WERI-Rb-1 (cell line): ENCODE results near the gene FAAP100.
A peak's percentile ranks its signal among the peaks of the same experiment; 100 is the strongest.

Experiments used
- DNase-seq: peaks from one replicate; pipeline ENCODE4 v3.0.0-alpha.2; 2020
- H3K27ac ChIP-seq: fragments of 250-450 bp; sonication (Bioruptor Pico); 2 replicates; pipeline ENCODE4 v1.5.1; 2020; ENCODE audit warnings: mild to moderate bottlenecking, moderate library complexity
- H3K27me3 ChIP-seq: fragments of 250-450 bp; sonication (Bioruptor Pico); 2 replicates; pipeline ENCODE4 v1.5.1; 2021; ENCODE audit warnings: mild to moderate bottlenecking, low read depth, moderate library complexity; ENCODE audit not compliant: insufficient read depth, severe bottlenecking
- H3K36me3 ChIP-seq: fragments of 250-450 bp; sonication (Bioruptor Pico); 2 replicates; pipeline ENCODE4 v1.5.1; 2020; ENCODE audit warnings: mild to moderate bottlenecking, moderate library complexity
- H3K4me3 ChIP-seq: 2 replicates; pipeline ENCODE4 v1.5.1; 2011; ENCODE audit warnings: low read depth, mild to moderate bottlenecking, control low read depth, low read length
- H3K9me3 ChIP-seq: fragments of 250-450 bp; sonication (Bioruptor Pico); 2 replicates; pipeline ENCODE4 v1.5.1; 2021; ENCODE audit warnings: mild to moderate bottlenecking, moderate library complexity; ENCODE audit not compliant: severe bottlenecking
- TF ChIP-seq, protein P1 (sequence below): IDR thresholded peaks from 2 replicates; pipeline ENCODE4 v1.5.1; 2011; ENCODE audit warnings: low read depth, mild to moderate bottlenecking, control low read depth, inconsistent platforms, low read length

FAAP100 gene

DNA sequence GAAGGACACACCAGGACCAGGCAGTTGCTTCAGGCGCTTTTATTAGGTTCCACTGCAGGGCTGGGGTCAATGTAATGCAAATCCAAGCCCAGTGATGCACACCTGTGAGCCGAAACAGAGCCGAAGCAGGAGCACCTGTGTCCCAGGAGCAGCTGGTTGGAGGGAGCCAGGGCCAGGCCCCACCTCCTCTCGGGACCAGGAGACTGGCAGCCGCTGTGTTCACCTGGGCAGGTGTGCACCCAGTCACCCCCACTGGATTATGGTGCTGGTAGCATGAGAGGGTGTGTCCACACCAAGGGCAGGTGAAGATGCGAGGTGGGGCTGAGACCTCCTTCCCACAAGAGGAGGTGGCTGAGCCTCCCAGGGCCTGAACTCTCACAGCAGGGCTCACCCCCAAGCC is 4.7 kb upstream of the FAAP100 start:
- Histone ChIP-seq H3K36me3 (peaks cover 59% of the 10 kb centered on the region), H3K4me3 (no peak overlapping the region), H3K9me3 (no peaks in the 10 kb centered on the region), H3K27ac (no peak overlapping the region), H3K27me3 (no peaks in the 10 kb centered on the region)
- TF ChIP-seq, protein P1, sequence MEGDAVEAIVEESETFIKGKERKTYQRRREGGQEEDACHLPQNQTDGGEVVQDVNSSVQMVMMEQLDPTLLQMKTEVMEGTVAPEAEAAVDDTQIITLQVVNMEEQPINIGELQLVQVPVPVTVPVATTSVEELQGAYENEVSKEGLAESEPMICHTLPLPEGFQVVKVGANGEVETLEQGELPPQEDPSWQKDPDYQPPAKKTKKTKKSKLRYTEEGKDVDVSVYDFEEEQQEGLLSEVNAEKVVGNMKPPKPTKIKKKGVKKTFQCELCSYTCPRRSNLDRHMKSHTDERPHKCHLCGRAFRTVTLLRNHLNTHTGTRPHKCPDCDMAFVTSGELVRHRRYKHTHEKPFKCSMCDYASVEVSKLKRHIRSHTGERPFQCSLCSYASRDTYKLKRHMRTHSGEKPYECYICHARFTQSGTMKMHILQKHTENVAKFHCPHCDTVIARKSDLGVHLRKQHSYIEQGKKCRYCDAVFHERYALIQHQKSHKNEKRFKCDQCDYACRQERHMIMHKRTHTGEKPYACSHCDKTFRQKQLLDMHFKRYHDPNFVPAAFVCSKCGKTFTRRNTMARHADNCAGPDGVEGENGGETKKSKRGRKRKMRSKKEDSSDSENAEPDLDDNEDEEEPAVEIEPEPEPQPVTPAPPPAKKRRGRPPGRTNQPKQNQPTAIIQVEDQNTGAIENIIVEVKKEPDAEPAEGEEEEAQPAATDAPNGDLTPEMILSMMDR = no peak
- no peak for DNase-seq

DNA sequence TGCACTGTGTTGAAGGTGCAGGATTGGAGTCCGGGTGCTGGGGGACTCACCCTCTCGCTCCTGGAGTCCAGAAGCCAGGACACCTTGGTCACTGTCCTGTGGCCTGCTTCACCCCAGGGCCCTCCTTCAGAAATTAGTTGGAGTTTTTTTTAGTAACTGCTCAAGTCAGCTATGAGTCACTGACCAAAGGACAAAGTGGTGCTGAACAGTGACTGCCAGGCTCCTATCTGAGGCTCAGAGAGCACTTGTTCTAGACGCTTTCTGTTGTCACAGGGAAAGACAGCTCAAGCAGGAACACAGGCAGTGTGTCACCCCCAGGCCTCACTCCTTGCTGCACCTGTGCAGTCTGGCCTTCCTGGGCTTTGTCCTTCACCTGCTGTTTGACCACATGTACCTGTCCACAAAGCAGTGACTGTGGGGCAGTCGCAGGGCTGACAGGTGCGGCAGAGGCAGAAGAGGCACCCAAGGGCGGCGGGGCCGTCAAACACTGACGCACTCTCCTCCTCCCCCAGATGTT is 4.1 kb upstream of the FAAP100 start:
- Histone ChIP-seq H3K9me3 (no peaks in the 10 kb centered on the region), H3K27ac (no peak overlapping the region), H3K4me3 (no peak overlapping the region), H3K36me3 (peaks cover 54% of the 10 kb centered on the region), H3K27me3 (no peaks in the 10 kb centered on the region)
- DNase-seq = no peak
- TF ChIP-seq, protein P1 = no peak

DNA sequence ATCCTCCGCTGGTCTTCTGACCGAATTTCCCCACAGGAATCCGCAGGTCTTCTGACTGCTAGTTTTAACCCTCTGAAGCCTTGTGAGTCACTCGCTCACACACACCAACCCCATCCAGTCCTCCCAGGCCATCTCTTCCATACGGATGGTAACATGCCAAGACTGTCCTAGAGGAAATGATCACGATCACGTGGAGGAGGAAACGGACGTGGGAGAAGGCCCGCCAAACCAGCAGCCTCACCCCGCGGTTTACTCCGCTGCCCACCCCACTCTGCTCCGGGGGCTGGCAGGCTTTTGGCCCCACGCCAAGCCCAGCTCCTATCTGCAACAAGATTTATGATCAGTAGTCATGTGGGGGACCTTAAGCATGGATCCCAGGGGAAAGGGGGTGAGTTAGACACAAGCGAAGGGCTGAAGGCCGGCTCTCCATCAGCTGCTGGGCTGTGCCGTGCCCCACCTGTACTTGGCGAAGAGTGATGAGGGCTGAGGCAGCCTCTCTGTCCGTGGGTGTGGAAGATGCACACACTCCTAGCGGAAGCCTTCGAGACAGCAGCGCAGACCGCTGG is 1.5 kb upstream of the FAAP100 start:
- no peaks in the 10 kb centered on the region for H3K9me3 ChIP-seq
- no peak for DNase-seq
- peak overlapping the region; percentile 20 for H3K27ac ChIP-seq
- peaks cover 52% of the 10 kb centered on the region for H3K36me3 ChIP-seq
- H3K4me3 ChIP-seq = peak overlapping the region; percentile 72
- TF ChIP-seq, protein P1 = peak; percentile 35
- no peaks in the 10 kb centered on the region for H3K27me3 ChIP-seq

DNA sequence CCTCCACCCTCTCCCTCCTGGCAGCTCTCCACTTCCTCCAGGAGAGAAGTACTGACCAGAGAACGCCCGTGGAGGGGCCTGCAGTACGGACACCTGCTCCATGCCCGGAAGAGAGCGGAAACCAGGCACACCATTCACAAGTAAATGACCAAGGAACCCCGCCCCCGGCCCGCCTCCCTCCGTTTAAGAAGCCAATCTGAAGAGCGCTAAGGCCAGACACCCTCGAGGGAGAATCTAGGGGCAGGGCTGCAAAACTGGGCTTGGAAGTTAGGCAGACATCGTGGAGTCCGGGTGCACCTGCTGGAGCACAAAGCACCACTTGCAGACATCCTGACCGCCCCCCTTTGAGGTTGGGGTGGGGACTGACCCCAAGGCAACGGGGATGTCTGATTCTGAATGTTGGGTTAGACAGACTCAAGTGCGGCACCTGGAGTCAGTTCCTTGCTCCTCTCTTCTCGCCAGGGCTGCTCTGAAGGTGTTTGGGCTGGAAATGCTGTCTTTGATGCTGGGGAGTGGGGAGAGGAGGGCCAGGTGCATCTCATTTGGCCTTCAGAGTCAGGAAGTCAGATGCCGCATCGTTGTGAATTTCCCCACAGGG is 964 bp upstream of the FAAP100 start:
- Histone ChIP-seq H3K4me3 (peak overlapping the region; percentile 72), H3K9me3 (no peaks in the 10 kb centered on the region), H3K36me3 (peaks cover 51% of the 10 kb centered on the region), H3K27ac (peak overlapping the region; percentile 90), H3K27me3 (no peaks in the 10 kb centered on the region)
- TF ChIP-seq, protein P1 = peak; percentile 55; the same call in 1 of the 2 replicates
- peak; percentile 85 for DNase-seq

DNA sequence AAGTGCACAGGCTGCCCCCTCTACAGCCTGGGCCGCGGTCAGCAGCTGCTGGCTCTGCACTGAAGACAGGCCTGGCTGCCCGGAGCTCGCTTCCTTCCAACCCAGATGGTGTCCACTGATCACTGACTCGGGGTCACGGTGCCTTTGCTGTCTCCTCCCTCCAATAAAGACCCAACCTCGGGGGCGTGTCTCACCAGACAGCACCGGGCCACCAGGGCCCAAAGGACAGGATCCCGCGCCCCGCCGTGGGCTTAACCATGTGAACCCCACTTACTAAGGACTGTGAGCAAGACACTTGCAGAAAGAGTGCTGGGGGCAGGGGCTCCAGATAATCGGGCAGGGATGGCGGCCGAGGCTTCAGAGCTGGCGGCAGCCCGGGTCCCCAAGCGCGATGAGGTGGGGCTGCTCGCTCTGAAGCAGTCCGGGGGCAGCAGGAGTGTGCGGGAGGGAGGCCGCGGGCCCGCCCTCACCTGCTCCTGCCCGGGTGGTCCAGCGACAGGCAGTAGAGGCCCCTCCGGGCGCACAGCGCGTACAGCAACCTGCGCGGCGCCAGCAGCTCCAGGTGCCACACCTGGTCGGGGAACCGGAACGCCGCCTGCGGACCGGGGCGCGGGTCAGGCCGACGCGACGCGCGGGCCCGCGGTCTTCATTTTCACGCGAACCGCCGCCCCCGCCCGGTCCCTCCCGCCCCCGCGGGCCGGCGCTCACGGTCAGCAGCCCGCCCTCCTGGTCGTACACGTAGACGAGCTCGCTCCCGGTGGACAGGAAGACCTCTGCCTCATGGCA is 502 bp downstream of the FAAP100 start:
- DNase-seq = peak; percentile 85
- no peaks in the 10 kb centered on the region for H3K27me3 ChIP-seq
- H3K4me3 ChIP-seq = peak overlapping the region; percentile 72
- peak overlapping the region; percentile 90 for H3K27ac ChIP-seq
- H3K36me3 ChIP-seq = peaks cover 51% of the 10 kb centered on the region
- H3K9me3 ChIP-seq = no peaks in the 10 kb centered on the region
- TF ChIP-seq, protein P1 = no peak
